Measurements from ENCODE around the gene SLC25A20.

GRCh38 chr3:48811524-48811923 lies 87.2 kb downstream of the SLC25A20 start:
- TF ChIP-seq CTCF (IDR thresholded peaks at IDR 0.05) (no peak), POLR2A (IDR thresholded peaks at IDR 0.05) (no peak)

Data from heart left ventricle (tissue), 13 donors.